HL-60 (cell line): Measurements from ENCODE around the gene TUBAL3.

Experiments
- CTCF ChIP-seq: IDR thresholded peaks from one replicate; pipeline ENCODE4 v1.5.1; 2011; ENCODE audit warnings: low read length, control low read depth, inconsistent platforms; ENCODE audit not compliant: insufficient read depth
- GABPA ChIP-seq: IDR thresholded peaks from 2 replicates; pipeline ENCODE4 v1.6.1; 2012; ENCODE audit warnings: low read depth

GRCh38 chr10:5449227-5449626 lies 44.6 kb upstream of the TUBAL3 start:
- TF ChIP-seq CTCF (no peak), GABPA (no peak)
